ENCODE results near the gene THADA. TPM values are rescaled to one million over a fixed set of nuclear protein-coding genes. Genes with fewer than 3 reads are reported as not detected.

Gene THADA
- total and polyA plus RNA-seq, 2 donors (not counting 1 experiment from before 2014, with no cell fraction given): 9.2 to 36.2 TPM

- Histone ChIP-seq H3K79me2 (ENCODE audit: control insufficient read depth, insufficient read depth, low read length) (no peaks in the 10 kb centered on the region), H3K4me3 (replicated peaks in 1 of 4; ENCODE audit: control extremely low read depth in 1 of 4, insufficient read depth in 1 of 4, low read depth in 3 of 4, low read length in 4 of 4) (no peak overlapping the region), H3K4me2 (ENCODE audit: extremely low read depth, insufficient read depth, low read length) (no peak overlapping the region), H3K9me3 (ENCODE audit: control insufficient read depth, insufficient read depth, low read depth, low read length) (no peaks in the 10 kb centered on the region), H4K20me1 (ENCODE audit: control insufficient read depth, extremely low read depth, insufficient read depth, low read length) (no peaks in the 10 kb centered on the region), H3K27me3 (ENCODE audit: control insufficient read depth, insufficient read depth, low read length) (no peaks in the 10 kb centered on the region), H3K4me1 (ENCODE audit: control insufficient read depth, extremely low read depth, insufficient read depth, low read length) (no peaks in the 10 kb centered on the region), H3K36me3 (ENCODE audit: control insufficient read depth, insufficient read depth, low read length) (no peaks in the 10 kb centered on the region), H3K9ac (ENCODE audit: insufficient read depth, low read length) (no peak overlapping the region), H2AFZ (ENCODE audit: low read length) (no peak overlapping the region), H3K27ac (ENCODE audit: insufficient read depth, low read length) (no peak overlapping the region)
- DNase-seq (ENCODE audit: low read depth in 2 of 2): no peak
- no peak for TF ChIP-seq EZH2 (IDR thresholded peaks at IDR 0.05; ENCODE audit: low read length, missing control alignments)
- TF ChIP-seq CTCF (conservative IDR thresholded peaks at IDR 0.05 in 1 of 2, IDR thresholded peaks at IDR 0.05 in 1 of 2; ENCODE audit: low read depth in 1 of 2, low read length in 2 of 2): no peak
Observed at GRCh38 chr2:43508209-43508608, 87.6 kb downstream of the THADA start.

GRCh38 chr2:43507137-43507536, 88.7 kb downstream of the THADA start:
- DNase-seq (ENCODE audit: low read depth in 2 of 2): no peak

DNA sequence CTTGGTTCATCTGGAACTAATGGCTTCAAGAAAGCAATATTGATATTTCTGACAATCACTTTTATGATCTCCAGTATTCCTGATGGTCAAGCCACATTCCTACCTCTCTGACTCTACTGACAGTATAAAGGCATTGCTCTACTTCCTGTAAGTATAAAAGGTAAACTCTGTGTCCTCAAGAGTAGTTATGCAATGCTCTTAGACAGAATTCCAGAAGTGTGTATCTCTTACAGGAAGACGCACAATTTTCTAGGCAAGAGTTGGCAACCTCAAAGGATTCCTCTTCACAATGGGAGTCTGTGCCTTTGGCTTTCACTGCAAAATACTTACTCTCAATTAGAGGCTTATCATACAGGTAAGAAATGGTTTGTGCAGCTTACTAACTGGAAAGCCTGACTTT, 100.1 kb downstream of the THADA start:
- no peaks in the 10 kb centered on the region for H4K20me1 ChIP-seq (ENCODE audit: control insufficient read depth, extremely low read depth, insufficient read depth, low read length)
- no peaks in the 10 kb centered on the region for H3K27me3 ChIP-seq (ENCODE audit: control insufficient read depth, insufficient read depth, low read length)
- TF ChIP-seq CTCF (conservative IDR thresholded peaks at IDR 0.05 in 1 of 2, IDR thresholded peaks at IDR 0.05 in 1 of 2; ENCODE audit: low read depth in 1 of 2, low read length in 2 of 2) (no peak), EZH2 (IDR thresholded peaks at IDR 0.05; ENCODE audit: low read length, missing control alignments) (no peak)
- no peak overlapping the region for H2AFZ ChIP-seq (ENCODE audit: low read length)
- H3K4me2 ChIP-seq (ENCODE audit: extremely low read depth, insufficient read depth, low read length): no peak overlapping the region
- no peaks in the 10 kb centered on the region for H3K79me2 ChIP-seq (ENCODE audit: control insufficient read depth, insufficient read depth, low read length)
- H3K9ac ChIP-seq (ENCODE audit: insufficient read depth, low read length): no peak overlapping the region
- peak in 1 of 2 donors; percentile 81 for DNase-seq (ENCODE audit: low read depth in 2 of 2)
- no peak overlapping the region for H3K27ac ChIP-seq (ENCODE audit: insufficient read depth, low read length)
- H3K36me3 ChIP-seq (ENCODE audit: control insufficient read depth, insufficient read depth, low read length): no peaks in the 10 kb centered on the region
- no peak overlapping the region for H3K4me3 ChIP-seq (replicated peaks in 1 of 4; ENCODE audit: control extremely low read depth in 1 of 4, insufficient read depth in 1 of 4, low read depth in 3 of 4, low read length in 4 of 4)
- H3K4me1 ChIP-seq (ENCODE audit: control insufficient read depth, extremely low read depth, insufficient read depth, low read length): no peaks in the 10 kb centered on the region
- no peaks in the 10 kb centered on the region for H3K9me3 ChIP-seq (ENCODE audit: control insufficient read depth, insufficient read depth, low read depth, low read length)

More at GRCh38 chr2:43507137-43507536, 88.7 kb downstream of the THADA start:
- Histone ChIP-seq H3K4me1 (ENCODE audit: control insufficient read depth, extremely low read depth, insufficient read depth, low read length) (no peaks in the 10 kb centered on the region), H2AFZ (ENCODE audit: low read length) (no peak overlapping the region), H3K36me3 (ENCODE audit: control insufficient read depth, insufficient read depth, low read length) (no peaks in the 10 kb centered on the region), H3K27me3 (ENCODE audit: control insufficient read depth, insufficient read depth, low read length) (no peaks in the 10 kb centered on the region), H3K9ac (ENCODE audit: insufficient read depth, low read length) (no peak overlapping the region), H3K4me2 (ENCODE audit: extremely low read depth, insufficient read depth, low read length) (no peak overlapping the region), H3K79me2 (ENCODE audit: control insufficient read depth, insufficient read depth, low read length) (no peaks in the 10 kb centered on the region), H4K20me1 (ENCODE audit: control insufficient read depth, extremely low read depth, insufficient read depth, low read length) (no peaks in the 10 kb centered on the region), H3K27ac (ENCODE audit: insufficient read depth, low read length) (no peak overlapping the region), H3K4me3 (replicated peaks in 1 of 4; ENCODE audit: control extremely low read depth in 1 of 4, insufficient read depth in 1 of 4, low read depth in 3 of 4, low read length in 4 of 4) (no peak overlapping the region), H3K9me3 (ENCODE audit: control insufficient read depth, insufficient read depth, low read depth, low read length) (no peaks in the 10 kb centered on the region)
- no peak for TF ChIP-seq EZH2 (IDR thresholded peaks at IDR 0.05; ENCODE audit: low read length, missing control alignments)
- no peak for TF ChIP-seq CTCF (conservative IDR thresholded peaks at IDR 0.05 in 1 of 2, IDR thresholded peaks at IDR 0.05 in 1 of 2; ENCODE audit: low read depth in 1 of 2, low read length in 2 of 2)
